Rectal smooth muscle tissue (tissue), 1 donor: ENCODE data around the gene ROPN1.

Source experiments
- H3K27ac ChIP-seq: one replicate; pipeline ENCODE4 v1.7.0; 2013; ENCODE audit warnings: low read depth, low read length, inconsistent platforms
- H3K27me3 ChIP-seq: one replicate; pipeline ENCODE4 v1.7.0; 2013; ENCODE audit warnings: low read length; ENCODE audit not compliant: control insufficient read depth, insufficient read depth
- H3K36me3 ChIP-seq: one replicate; pipeline ENCODE4 v1.7.0; 2013; ENCODE audit warnings: low read length; ENCODE audit not compliant: control insufficient read depth, insufficient read depth
- H3K4me1 ChIP-seq: one replicate; pipeline ENCODE4 v1.7.0; 2013; ENCODE audit warnings: low read length; ENCODE audit not compliant: control insufficient read depth, insufficient read depth
- H3K4me3 ChIP-seq: one replicate; pipeline ENCODE4 v1.7.0; 2013; ENCODE audit warnings: low read length
- H3K9ac ChIP-seq: one replicate; pipeline ENCODE4 v1.7.0; 2013; ENCODE audit warnings: low read length

The ROPN1 gene

DNA sequence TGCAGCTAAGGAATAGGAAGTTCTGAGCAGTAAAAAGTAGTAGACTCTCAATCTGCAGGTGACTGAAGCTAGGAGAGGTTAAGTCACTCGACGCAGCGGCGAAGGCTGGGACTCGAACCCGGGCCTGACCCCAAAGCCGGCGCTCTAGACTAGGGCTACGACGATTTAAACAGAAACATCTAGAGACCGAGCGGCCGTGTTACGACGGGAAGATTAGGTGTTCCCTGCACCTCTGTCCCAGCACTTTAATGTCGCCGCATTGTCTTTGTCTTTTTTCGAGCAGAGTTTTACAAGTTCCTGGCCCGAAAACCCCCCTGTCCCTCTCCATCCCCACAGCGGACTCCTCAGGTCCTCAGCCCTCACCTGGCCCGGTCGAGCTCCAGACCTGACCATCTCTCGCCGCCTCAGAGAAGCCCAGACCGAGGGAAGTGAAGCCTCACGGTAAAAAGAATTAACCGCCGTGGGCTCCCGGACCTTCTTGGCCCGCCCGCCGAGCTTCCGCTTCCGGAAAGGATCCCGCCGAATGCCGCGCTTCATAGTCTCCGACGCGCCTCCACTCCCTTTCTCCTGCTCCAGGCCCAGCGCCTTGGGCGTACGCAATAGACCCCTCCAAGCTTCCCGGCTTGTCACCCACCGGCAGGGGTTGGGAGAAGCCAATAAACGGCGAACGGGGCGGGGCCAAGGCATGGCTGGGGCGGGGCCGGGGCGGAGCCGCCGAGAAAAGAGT is 31.0 kb downstream of the ROPN1 start, which contains the start of gene CCDC14:
TSS of gene CCDC14 (minus strand) at position 449 of the 727 bp plus-strand sequence. CDS start at position 393, 56 bp downstream.
- Histone ChIP-seq H3K36me3 (no peaks in the 10 kb centered on the region), H3K4me1 (peaks cover 4% of the 10 kb centered on the region), H3K27ac (peak within 1 kb of the TSS; percentile 72), H3K9ac (peak within 1 kb of the TSS; percentile 91), H3K27me3 (no peaks in the 10 kb centered on the region), H3K4me3 (peak within 1 kb of the TSS; percentile 95)

DNA sequence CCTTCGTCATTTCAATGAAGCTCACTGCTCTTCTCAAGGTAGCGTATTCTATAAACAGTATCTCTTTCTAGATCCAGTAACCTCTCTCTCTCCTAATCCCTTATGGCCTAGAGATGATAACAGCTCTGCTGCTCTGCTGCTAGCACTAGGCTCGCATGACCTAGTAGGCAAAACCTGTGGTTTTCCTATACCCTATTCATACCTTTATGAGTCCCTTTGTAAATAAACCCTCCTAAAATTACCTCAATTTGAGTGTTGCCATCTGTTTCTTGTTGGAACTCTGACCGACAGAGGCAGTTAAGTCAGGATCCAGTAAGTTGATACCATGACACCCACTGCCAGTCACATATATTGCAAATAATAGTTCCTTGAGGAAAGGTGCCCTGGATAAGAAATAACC is 38.2 kb downstream of the ROPN1 start:
- Histone ChIP-seq H3K9ac (no peak overlapping the region), H3K27ac (no peak overlapping the region), H3K4me3 (no peak overlapping the region), H3K4me1 (no peaks in the 10 kb centered on the region), H3K27me3 (no peaks in the 10 kb centered on the region), H3K36me3 (peaks cover 7% of the 10 kb centered on the region)

DNA sequence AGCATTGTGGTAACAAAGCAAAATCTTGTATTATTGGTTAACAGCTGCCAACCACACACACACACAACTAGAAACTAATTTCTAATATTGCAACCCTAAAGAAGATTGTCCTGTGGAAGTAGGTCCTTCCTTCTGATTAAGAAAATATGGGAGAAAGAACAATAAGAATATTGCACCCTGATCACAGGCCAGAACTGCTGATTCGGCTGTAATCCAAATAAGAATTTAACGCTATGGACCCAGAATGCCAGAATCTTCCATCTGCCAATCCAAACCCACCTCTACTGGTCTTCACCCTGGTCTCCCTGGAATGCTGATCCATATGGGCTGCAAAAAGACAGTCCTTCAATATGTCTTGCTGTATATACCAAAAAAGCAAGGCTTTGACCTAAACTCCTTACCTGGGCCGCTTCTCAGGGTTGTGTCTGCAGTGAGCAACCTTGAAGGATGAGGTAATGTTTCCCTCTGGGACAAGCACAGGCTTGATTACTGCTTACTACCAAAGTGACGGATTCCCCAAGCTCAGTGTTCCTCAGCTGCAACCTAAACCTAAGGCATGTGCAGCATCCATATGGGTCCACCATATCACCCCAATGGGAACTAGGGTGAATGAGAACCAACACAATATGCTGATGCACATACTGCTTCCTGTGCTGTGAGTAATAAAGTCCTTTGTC is 38.9 kb downstream of the ROPN1 start:
- no peak overlapping the region for H3K4me3 ChIP-seq
- no peaks in the 10 kb centered on the region for H3K27me3 ChIP-seq
- no peaks in the 10 kb centered on the region for H3K4me1 ChIP-seq
- H3K9ac ChIP-seq: no peak overlapping the region
- H3K27ac ChIP-seq: no peak overlapping the region
- H3K36me3 ChIP-seq: peaks cover 9% of the 10 kb centered on the region

DNA sequence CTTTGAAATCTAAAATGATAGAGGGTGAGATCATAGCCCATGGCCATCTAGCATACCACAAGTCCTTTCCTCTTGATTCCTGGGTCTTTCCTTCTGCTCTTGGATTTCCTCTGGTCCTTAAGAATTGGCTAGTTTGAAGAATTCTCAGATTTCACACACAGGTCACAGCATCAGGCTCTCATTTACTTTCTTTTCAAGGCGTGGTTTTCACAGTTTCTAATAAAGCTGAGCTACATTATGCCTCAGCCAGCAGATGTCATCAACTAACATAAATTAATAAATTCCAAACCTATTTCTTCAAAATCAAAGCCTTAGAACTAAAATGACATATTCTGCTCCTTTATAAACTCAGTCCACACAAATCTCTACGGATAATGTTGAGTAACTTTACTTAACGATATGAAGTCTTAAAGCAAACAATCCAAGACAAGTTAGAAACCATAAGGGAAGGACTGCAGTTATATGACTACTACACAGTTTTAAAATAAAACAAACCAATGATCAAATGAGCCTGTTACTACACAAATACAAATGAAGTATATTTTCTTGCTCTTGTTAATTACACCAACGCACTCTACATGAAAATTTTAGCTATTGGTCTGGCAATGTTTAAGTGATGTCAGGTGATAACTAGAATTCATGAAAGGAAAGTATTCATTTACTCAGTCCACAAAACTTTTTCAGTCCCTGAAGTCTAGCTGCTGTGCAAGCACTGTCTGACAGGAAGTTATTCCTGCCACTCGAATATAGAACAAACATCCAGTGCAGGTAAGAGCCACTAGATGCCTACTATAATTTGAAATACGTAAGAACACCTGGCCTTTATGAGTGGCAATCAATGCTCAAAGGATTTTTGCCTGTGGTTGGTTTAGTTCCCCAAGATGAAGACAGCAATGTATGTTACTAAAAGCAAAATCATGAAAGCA is 40.1 kb downstream of the ROPN1 start:
- Histone ChIP-seq H3K27ac (no peak overlapping the region), H3K4me1 (no peaks in the 10 kb centered on the region), H3K27me3 (no peaks in the 10 kb centered on the region), H3K9ac (no peak overlapping the region), H3K4me3 (no peak overlapping the region), H3K36me3 (peaks cover 9% of the 10 kb centered on the region)

DNA sequence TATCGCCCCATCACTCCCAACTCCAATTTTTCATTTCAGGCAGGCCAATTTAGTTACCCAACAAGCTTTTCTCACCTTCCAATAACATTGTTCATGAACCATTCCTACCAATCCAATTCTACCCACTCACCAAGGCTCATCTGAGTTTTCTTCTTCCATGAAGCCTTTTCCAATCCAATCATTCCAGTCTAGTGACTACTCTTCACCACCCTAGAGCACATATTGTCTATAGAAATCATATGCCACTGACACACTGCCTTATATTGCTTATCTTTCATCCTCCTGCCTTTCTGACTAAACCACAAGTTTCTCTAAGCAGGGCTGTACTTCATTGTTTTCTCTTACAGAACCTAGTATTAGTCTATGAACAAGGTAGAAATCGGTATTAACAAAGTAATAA is 42.3 kb downstream of the ROPN1 start:
- H3K4me3 ChIP-seq: no peak overlapping the region
- H3K4me1 ChIP-seq: no peaks in the 10 kb centered on the region
- H3K27me3 ChIP-seq: no peaks in the 10 kb centered on the region
- no peak overlapping the region for H3K9ac ChIP-seq
- no peak overlapping the region for H3K27ac ChIP-seq
- peaks cover 9% of the 10 kb centered on the region for H3K36me3 ChIP-seq

- no peak overlapping the region for H3K27ac ChIP-seq
- peaks cover 16% of the 10 kb centered on the region for H3K36me3 ChIP-seq
- H3K4me1 ChIP-seq: no peaks in the 10 kb centered on the region
- no peaks in the 10 kb centered on the region for H3K27me3 ChIP-seq
- no peak overlapping the region for H3K4me3 ChIP-seq
- H3K9ac ChIP-seq: no peak overlapping the region
These were observed 43.5 kb downstream of the ROPN1 start for GRCh38 chr3:123948449-123948848.

DNA sequence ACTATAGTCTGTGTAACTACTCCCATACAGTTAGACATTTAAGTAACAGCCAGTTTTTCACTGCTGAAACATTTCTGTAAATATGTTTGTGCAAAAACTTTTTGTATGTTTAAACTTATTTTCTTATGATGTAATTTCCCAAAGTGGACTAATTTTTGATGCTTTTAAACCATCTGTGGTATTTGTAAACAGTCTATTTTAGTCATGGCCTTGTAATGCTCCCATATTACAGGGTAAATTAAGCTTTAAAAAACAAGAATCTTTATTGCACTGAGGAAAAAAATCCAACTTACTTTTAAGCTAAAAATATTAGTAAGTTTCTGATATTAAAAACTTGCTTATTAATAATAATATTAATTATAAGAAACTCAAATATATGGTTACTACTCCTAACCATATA is 44.4 kb downstream of the ROPN1 start:
- H3K27me3 ChIP-seq: no peaks in the 10 kb centered on the region
- peaks cover 14% of the 10 kb centered on the region for H3K36me3 ChIP-seq
- no peak overlapping the region for H3K4me3 ChIP-seq
- H3K4me1 ChIP-seq: no peaks in the 10 kb centered on the region
- H3K9ac ChIP-seq: no peak overlapping the region
- H3K27ac ChIP-seq: no peak overlapping the region

DNA sequence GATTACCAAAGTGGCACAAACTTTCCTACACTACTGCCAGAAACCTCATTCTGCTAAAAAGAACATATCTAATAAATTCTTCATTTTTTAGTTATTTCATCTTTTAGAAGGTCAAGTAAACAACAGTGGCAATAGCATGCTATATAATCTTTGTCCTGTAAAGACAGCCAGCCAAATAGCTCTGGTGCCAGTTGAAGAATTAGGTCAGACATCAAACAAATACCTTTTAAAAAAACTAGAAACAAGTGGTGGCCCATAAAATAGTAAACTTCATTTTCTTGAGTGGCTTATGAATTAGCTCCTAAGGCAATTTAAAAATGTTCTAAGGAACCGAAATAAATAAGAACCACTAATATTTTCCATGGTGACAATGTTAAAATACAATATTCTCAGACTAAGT is 50.4 kb downstream of the ROPN1 start:
- Histone ChIP-seq H3K4me3 (no peak overlapping the region), H3K4me1 (no peaks in the 10 kb centered on the region), H3K36me3 (peaks cover 10% of the 10 kb centered on the region), H3K27me3 (no peaks in the 10 kb centered on the region), H3K9ac (no peak overlapping the region), H3K27ac (no peak overlapping the region)

DNA sequence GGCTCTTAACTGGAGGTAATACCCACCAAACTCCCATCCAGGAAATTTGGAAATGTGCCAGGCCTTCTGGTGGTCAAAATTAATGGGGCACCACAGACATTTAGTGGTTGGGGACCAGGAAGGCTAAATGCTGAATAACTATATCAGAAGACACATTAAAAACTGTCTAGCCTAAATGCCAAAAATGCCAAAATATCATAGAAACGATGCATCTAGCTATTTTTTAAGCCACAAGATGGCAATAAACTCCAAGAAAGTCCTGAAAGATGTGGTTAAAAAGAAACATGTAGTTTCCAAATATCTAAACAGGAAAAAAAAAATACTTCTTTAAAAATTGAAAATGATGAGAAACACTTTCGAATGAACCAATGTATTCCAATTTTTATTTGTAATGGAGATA is 50.8 kb downstream of the ROPN1 start:
- no peak overlapping the region for H3K9ac ChIP-seq
- H3K4me1 ChIP-seq: no peaks in the 10 kb centered on the region
- H3K27me3 ChIP-seq: no peaks in the 10 kb centered on the region
- H3K4me3 ChIP-seq: no peak overlapping the region
- no peak overlapping the region for H3K27ac ChIP-seq
- peaks cover 10% of the 10 kb centered on the region for H3K36me3 ChIP-seq

GRCh38 chr3:123939706-123940105 is 52.2 kb downstream of the ROPN1 start:
- Histone ChIP-seq H3K36me3 (peaks cover 10% of the 10 kb centered on the region), H3K27ac (no peak overlapping the region), H3K4me3 (no peak overlapping the region), H3K27me3 (no peaks in the 10 kb centered on the region), H3K4me1 (no peaks in the 10 kb centered on the region), H3K9ac (no peak overlapping the region)

DNA sequence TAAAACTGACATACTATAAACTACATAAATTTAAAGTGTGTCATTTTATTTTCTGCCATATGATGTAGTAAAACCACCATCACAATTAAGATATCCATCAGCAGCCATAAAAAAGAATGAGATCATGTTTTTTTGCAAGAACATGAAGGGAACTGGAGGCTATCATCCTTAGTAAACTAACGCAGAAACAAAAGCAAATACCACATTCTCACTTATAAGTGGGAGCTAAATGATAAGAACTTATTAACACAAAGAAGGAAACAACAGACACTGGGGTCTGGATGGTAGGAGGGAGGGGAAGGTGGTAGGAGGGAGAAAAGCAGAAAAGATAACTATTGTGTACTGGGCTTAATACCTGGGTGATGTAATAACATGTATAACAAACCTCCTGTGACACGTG is 55.5 kb downstream of the ROPN1 start:
- no peaks in the 10 kb centered on the region for H3K27me3 ChIP-seq
- no peak overlapping the region for H3K4me3 ChIP-seq
- no peaks in the 10 kb centered on the region for H3K4me1 ChIP-seq
- no peak overlapping the region for H3K27ac ChIP-seq
- H3K36me3 ChIP-seq: peaks cover 5% of the 10 kb centered on the region
- H3K9ac ChIP-seq: no peak overlapping the region

DNA sequence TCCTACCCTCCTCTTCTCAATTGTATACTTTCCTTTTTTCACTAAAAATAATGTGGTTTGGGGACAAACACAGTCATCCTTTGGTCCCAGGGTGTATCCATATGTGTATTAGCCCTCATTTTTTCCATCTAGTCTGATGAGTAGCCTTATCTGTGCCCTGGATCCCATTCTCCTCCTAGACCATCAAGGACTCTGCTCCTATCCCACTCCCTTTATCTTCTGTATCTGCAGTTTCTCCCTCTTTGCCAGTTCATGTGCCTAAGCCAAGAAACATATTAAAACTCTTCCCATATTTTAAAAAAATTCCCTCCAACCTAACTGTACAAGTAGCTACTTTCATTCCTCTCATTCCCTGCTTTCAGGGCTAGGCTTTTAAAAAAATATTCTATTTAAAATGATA is 56.1 kb downstream of the ROPN1 start:
- Histone ChIP-seq H3K27ac (no peak overlapping the region), H3K4me1 (no peaks in the 10 kb centered on the region), H3K4me3 (no peak overlapping the region), H3K36me3 (peaks cover 5% of the 10 kb centered on the region), H3K27me3 (no peaks in the 10 kb centered on the region), H3K9ac (no peak overlapping the region)
